ENCODE measurements around the gene RAVER2.

GRCh38 chr1:64829411-64830029, 84.6 kb downstream of the RAVER2 start:
- TF ChIP-seq CTCF (IDR thresholded peaks at IDR 0.05 in 2 of 3, conservative IDR thresholded peaks at IDR 0.05 in 1 of 3; ENCODE audit: control insufficient read depth in 2 of 3, extremely low read depth in 1 of 3, insufficient read depth in 1 of 3, low read depth in 3 of 3, low read length in 3 of 3), result no peak
- TF ChIP-seq MYC (IDR thresholded peaks at IDR 0.05; ENCODE audit: insufficient read depth, insufficient read length, insufficient replicate concordance, low read length, severe bottlenecking), result no peak
- no peak for TF ChIP-seq ESRRA (IDR thresholded peaks at IDR 0.05; ENCODE audit: low read length)
- no peak for TF ChIP-seq POLR2AphosphoS5 (IDR thresholded peaks at IDR 0.05; ENCODE audit: low read length)
- TF ChIP-seq RAD21 (IDR thresholded peaks at IDR 0.05; ENCODE audit: insufficient read depth, low read depth, low read length), result no peak
- TF ChIP-seq SUZ12 (IDR thresholded peaks at IDR 0.05; ENCODE audit: unreplicated experiment), result no peak
- TF ChIP-seq ZNF274 (IDR thresholded peaks at IDR 0.05; ENCODE audit: insufficient read depth, insufficient read length), result no peak
- TF ChIP-seq USF1 (IDR thresholded peaks at IDR 0.05; ENCODE audit: borderline replicate concordance, extremely low read length, insufficient read depth, low read depth, low read length), result no peak

Measured in GM12878 (cell line).